Stomach (tissue), 9 donors: Measurements from ENCODE around the gene ARID2. TPM values are rescaled to one million over a fixed set of nuclear protein-coding genes. Genes with fewer than 3 reads are reported as not detected.

Experiments
- DNase-seq, 2 donors: peaks; one replicate each; pipeline versions ENCODE4 v3.0.0 to v3.0.0-alpha.2; 2013 to 2019
- H3K27ac ChIP-seq, 5 donors: fragments of 200-600 bp in 4 of 5; sonication (generic) in 4 of 5; one replicate each; pipeline ENCODE4 v1.5.1; 2013 to 2019; ENCODE audit warnings: mild to moderate bottlenecking in 1 of 5, moderate library complexity in 1 of 5
- H3K27me3 ChIP-seq, 3 donors: fragments of 200-600 bp; sonication (generic); one replicate each; pipeline ENCODE4 v1.5.1; 2017 to 2019; ENCODE audit warnings: mixed run types in 1 of 3
- H3K36me3 ChIP-seq, 4 donors: fragments of 200-600 bp; sonication (generic); 1 replicate in 3 of 4; 2 replicates in 1 of 4; pipeline ENCODE4 v1.5.1; 2016 to 2019
- H3K4me1 ChIP-seq, 4 donors: fragments of 200-600 bp; sonication (generic); one replicate each; pipeline ENCODE4 v1.5.1; 2016 to 2019
- H3K4me3 ChIP-seq, 4 donors: fragments of 200-600 bp; sonication (generic) in 3 of 4; one replicate each; pipeline ENCODE4 v1.5.1; 2016 to 2019; ENCODE audit warnings: mild to moderate bottlenecking in 1 of 4
- H3K9me3 ChIP-seq, 4 donors: fragments of 200-600 bp; sonication (generic); one replicate each; pipeline ENCODE4 v1.5.1; 2016 to 2019
- EP300 ChIP-seq: sonication (generic); formaldehyde crosslinking; IDR thresholded peaks from one replicate; pipeline ENCODE4 v1.6.1; 2017; ENCODE audit warnings: antibody characterized with exemption
- POLR2A ChIP-seq, 4 donors: fragments of 450-650 bp; IDR thresholded peaks; one replicate each; pipeline ENCODE4 v1.6.1; 2016; ENCODE audit warnings: antibody characterized with exemption in 4 of 4, control low read depth in 2 of 4, mild to moderate bottlenecking in 1 of 4, moderate library complexity in 1 of 4
- POLR2AphosphoS5 ChIP-seq, 3 donors: sonication (generic); formaldehyde crosslinking; IDR thresholded peaks; one replicate each; pipeline ENCODE4 v1.6.1; 2016; ENCODE audit warnings: antibody characterized with exemption in 3 of 3
- WGBS, 5 donors: extraction: QIAGEN DNeasy Blood & Tissue Kit in 3 of 5; methylation state at CpG; one replicate each; pipeline versions ENCODE4 v1.1.5 to v1.1.7; 2013 to 2018; 5-methylcytosine and 5-hydroxymethylcytosine counted together
- intact Hi-C: fragments of 100-400 bp; cut with DNase I; formaldehyde crosslinking; loops from one replicate; pipeline ENCODE4 v1.15.1; 2023; ENCODE audit warnings: low total_unique reads
- polyA plus RNA-seq, 3 donors: library from polyadenylated mRNA; stranded (reverse); fragments of 200-250 nt; gene quantifications; one replicate each; pipeline ENCODE4 v1.2.3, GENCODE V29; 2013
- total RNA-seq, 5 donors: library from RNA; depleted of rRNA; stranded (reverse); fragments of >200 nt; gene quantifications; one replicate each; pipeline versions ENCODE4 v1.1.0 to v1.2.3, GENCODE V29; 2014 to 2016
- TF ChIP-seq, protein P1 (sequence below), 7 experiments: fragments of 450-650 bp in 4 of 7; fragments of 200-600 bp in 3 of 7; sonication (generic) in 3 of 7; IDR thresholded peaks; one replicate each; pipeline ENCODE4 v1.5.1; 2016 to 2019; ENCODE audit warnings: antibody characterized with exemption in 7 of 7, control low read depth in 2 of 7, mild to moderate bottlenecking in 1 of 7
- donor health status: healthy with polysubstance abuse.
- donor health status: Bipolar disorder and iron deficiency.
- donor health status: healthy.

The ARID2 gene
- total and polyA plus RNA-seq, 8 donors = 2.6 to 80.4 (median 13.6) TPM

DNA sequence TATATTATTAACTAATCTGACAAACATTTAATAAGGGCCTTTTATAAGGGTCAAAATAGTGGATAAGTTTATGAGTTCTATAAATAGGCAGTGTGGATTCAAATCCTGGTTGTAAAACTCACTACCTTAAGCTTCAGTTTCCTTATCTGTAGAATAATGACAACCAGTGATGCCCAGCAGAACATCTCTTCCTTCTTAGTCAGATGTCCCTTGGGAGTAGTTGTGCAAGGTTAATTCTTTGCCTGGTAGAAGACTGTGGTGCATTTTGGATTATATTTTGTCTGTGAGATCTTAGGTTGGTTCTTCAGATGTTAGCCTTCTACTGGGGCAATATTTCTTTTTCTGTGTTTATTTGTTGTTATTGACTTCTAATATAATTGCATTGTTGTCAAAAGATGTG is 59.5 kb downstream of the ARID2 start:
- peaks cover 0 to 18% (median 10%) of the 10 kb centered on the region in 4 donors for H3K4me1 ChIP-seq
- no peaks in the 10 kb centered on the region for H3K27me3 ChIP-seq
- no peak for DNase-seq
- TF ChIP-seq, protein P1, sequence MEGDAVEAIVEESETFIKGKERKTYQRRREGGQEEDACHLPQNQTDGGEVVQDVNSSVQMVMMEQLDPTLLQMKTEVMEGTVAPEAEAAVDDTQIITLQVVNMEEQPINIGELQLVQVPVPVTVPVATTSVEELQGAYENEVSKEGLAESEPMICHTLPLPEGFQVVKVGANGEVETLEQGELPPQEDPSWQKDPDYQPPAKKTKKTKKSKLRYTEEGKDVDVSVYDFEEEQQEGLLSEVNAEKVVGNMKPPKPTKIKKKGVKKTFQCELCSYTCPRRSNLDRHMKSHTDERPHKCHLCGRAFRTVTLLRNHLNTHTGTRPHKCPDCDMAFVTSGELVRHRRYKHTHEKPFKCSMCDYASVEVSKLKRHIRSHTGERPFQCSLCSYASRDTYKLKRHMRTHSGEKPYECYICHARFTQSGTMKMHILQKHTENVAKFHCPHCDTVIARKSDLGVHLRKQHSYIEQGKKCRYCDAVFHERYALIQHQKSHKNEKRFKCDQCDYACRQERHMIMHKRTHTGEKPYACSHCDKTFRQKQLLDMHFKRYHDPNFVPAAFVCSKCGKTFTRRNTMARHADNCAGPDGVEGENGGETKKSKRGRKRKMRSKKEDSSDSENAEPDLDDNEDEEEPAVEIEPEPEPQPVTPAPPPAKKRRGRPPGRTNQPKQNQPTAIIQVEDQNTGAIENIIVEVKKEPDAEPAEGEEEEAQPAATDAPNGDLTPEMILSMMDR (IDR thresholded peaks at IDR 0.05) = no peak
- TF ChIP-seq POLR2A (IDR thresholded peaks at IDR 0.05) = no peak
- no peaks in the 10 kb centered on the region for H3K9me3 ChIP-seq
- intact Hi-C loops = no loop called here
- no peaks in the 10 kb centered on the region for H3K36me3 ChIP-seq
- no peak overlapping the region for H3K4me3 ChIP-seq
- H3K27ac ChIP-seq = no peak overlapping the region

DNA sequence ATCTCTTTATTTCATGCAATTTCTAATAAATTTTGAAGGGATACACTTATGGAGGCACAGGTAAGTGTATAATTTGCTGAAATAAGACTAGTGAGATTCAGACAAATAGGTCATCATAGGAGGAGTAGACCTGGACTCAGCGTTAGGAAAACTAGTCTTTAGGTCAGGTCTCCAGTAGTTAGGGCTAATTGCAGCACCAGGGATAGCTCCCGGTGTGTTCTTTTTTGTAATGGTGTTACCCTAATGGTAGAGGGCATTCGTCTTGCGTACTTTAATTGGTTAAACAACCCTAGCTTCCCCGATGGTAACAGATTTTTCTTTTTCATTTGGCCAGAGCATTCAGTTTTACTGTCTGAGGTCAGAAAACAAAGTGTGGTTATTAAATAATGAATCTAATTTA is 64.9 kb downstream of the ARID2 start:
- H3K36me3 ChIP-seq = no peaks in the 10 kb centered on the region
- H3K9me3 ChIP-seq = no peaks in the 10 kb centered on the region
- intact Hi-C loops = no loop called here
- no peak overlapping the region for H3K27ac ChIP-seq
- no peak for DNase-seq
- 85 to 96% (median 92%) methylated on average over 5 of the region's 5 CpGs for WGBS, 5 donors
- no peak for TF ChIP-seq POLR2A (IDR thresholded peaks at IDR 0.05)
- TF ChIP-seq EP300 = no peak
- TF ChIP-seq, protein P1 (IDR thresholded peaks at IDR 0.05) = no peak
- no peak for TF ChIP-seq POLR2AphosphoS5 (IDR thresholded peaks at IDR 0.05)
- no peaks in the 10 kb centered on the region for H3K27me3 ChIP-seq
- H3K4me3 ChIP-seq = no peak overlapping the region
- peaks cover 0 to 6% (median 2%) of the 10 kb centered on the region in 4 donors for H3K4me1 ChIP-seq

DNA sequence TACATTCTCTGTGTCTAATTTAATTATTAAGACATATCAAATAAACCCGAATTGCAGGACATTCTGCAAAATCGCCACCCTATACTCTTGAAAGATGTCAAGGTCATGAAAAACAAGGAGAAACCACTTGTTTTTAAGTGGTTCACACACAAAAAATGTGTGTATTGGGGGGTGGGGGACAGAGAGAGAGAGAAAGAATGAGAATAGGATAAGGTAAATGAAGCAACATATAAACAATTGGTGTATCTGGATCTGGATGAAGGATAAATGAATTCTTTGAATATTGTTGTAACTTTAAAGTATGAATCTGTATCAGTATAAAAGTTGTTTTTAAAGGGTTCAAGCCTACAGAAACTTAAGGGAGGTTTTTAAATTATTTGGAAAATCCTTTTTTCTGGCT is 72.1 kb downstream of the ARID2 start:
- H3K27ac ChIP-seq = no peak overlapping the region
- no peaks in the 10 kb centered on the region for H3K9me3 ChIP-seq
- WGBS, 5 donors = 97 to 99% (median 98%) methylated on average over 2 of the region's 2 CpGs

DNA sequence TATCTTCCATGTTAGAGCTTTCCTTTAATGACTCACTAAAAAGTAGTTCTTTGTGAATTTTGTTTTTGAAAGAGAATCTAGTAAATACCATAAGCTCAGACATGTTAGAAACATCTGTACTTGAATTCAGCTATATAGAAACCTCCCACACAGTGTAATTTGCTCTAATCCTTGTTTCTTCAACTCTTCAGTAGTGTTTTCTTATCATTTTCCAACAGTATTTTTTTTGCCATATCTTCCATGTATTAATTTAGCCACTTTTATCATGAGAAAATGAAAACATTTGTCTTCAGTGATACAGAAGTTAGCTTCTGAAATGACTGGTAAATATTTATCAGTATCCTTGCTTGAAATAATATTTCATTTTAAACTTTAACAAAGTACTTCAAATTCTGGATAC is 73.6 kb downstream of the ARID2 start:
- no peak for DNase-seq
- Histone ChIP-seq H3K27me3 (no peaks in the 10 kb centered on the region), H3K4me1 (peaks cover 0 to 14% (median 3%) of the 10 kb centered on the region in 4 donors), H3K36me3 (no peaks in the 10 kb centered on the region), H3K4me3 (no peak overlapping the region), H3K27ac (no peak overlapping the region), H3K9me3 (no peaks in the 10 kb centered on the region)
- intact Hi-C loops = no loop called here
- TF ChIP-seq POLR2AphosphoS5 (IDR thresholded peaks at IDR 0.05) (no peak), EP300 (no peak), POLR2A (IDR thresholded peaks at IDR 0.05) (no peak)
- TF ChIP-seq, protein P1 (IDR thresholded peaks at IDR 0.05) = no peak

More for the DNA sequence above, 72.1 kb downstream of the ARID2 start:
- Histone ChIP-seq H3K4me1 (peaks cover 0 to 7% (median 0%) of the 10 kb centered on the region in 4 donors), H3K27me3 (no peaks in the 10 kb centered on the region), H3K36me3 (no peaks in the 10 kb centered on the region), H3K4me3 (no peak overlapping the region)
- intact Hi-C loops = no loop called here
- TF ChIP-seq, protein P1 (IDR thresholded peaks at IDR 0.05) = no peak
- TF ChIP-seq EP300 (no peak), POLR2A (IDR thresholded peaks at IDR 0.05) (no peak), POLR2AphosphoS5 (IDR thresholded peaks at IDR 0.05) (no peak)
- no peak for DNase-seq
